Peyer's patch (tissue), 4 donors: Measurements from ENCODE around the gene MRPL50. TPM values are rescaled to one million over a fixed set of nuclear protein-coding genes. Genes with fewer than 3 reads are reported as not detected.

Source experiments
- DNase-seq, 3 donors: peaks; one replicate each; pipeline ENCODE4 v3.0.0-alpha.2; 2017 to 2019
- H3K27ac ChIP-seq, 4 donors: fragments of 200-600 bp; sonication (generic); one replicate each; pipeline ENCODE4 v1.5.1; 2016 to 2019
- H3K27me3 ChIP-seq, 2 donors: fragments of 200-600 bp; sonication (generic); one replicate each; pipeline ENCODE4 v1.5.1; 2019
- H3K36me3 ChIP-seq, 3 donors: fragments of 200-600 bp; sonication (generic); one replicate each; pipeline ENCODE4 v1.5.1; 2016 to 2019
- H3K4me1 ChIP-seq, 4 donors: fragments of 200-600 bp; sonication (generic); one replicate each; pipeline ENCODE4 v1.5.1; 2016 to 2019
- H3K4me3 ChIP-seq, 4 donors: fragments of 200-600 bp; sonication (generic); 1 replicate in 3 of 4; 2 replicates in 1 of 4; pipeline ENCODE4 v1.5.1; 2016 to 2019; ENCODE audit warnings: mild to moderate bottlenecking in 1 of 4
- H3K9me3 ChIP-seq, 4 donors: fragments of 200-600 bp; sonication (generic); one replicate each; pipeline ENCODE4 v1.5.1; 2016 to 2019; ENCODE audit warnings: mild to moderate bottlenecking in 1 of 4
- CTCF ChIP-seq, 6 experiments: fragments of 450-650 bp in 4 of 6; fragments of 200-600 bp in 2 of 6; sonication (generic) in 1 of 6; IDR thresholded peaks; one replicate each; pipeline ENCODE4 v1.5.1; 2017 to 2019; ENCODE audit warnings: antibody characterized with exemption in 6 of 6, mild to moderate bottlenecking in 3 of 6, moderate library complexity in 1 of 6
- POLR2A ChIP-seq, 2 donors: fragments of 450-650 bp; IDR thresholded peaks; one replicate each; pipeline ENCODE4 v1.5.1; 2017; ENCODE audit warnings: antibody characterized with exemption in 2 of 2, mild to moderate bottlenecking in 2 of 2, moderate library complexity in 2 of 2
- total RNA-seq, 4 donors: library from RNA; depleted of rRNA; stranded (reverse); fragments of >200 nt; gene quantifications; one replicate each; pipeline ENCODE4 v1.1.0, GENCODE V29; 2016

The MRPL50 gene
- total RNA-seq, 4 donors from 2014 or later, result 5.3 to 10.7 (median 8.9) TPM

- H3K9me3 ChIP-seq, result no peaks in the 10 kb centered on the region
- H3K4me1 ChIP-seq, result peaks cover 0 to 4% (median 0%) of the 10 kb centered on the region in 4 donors
- H3K4me3 ChIP-seq, result no peak overlapping the region
- no peak for TF ChIP-seq CTCF (IDR thresholded peaks at IDR 0.05)
- no peak for DNase-seq
- H3K36me3 ChIP-seq, result no peaks in the 10 kb centered on the region
- H3K27me3 ChIP-seq, result no peaks in the 10 kb centered on the region
- no peak overlapping the region for H3K27ac ChIP-seq
These were observed 37.8 kb downstream of the MRPL50 start for GRCh38 chr9:101360647-101361046.

- Histone ChIP-seq H3K4me1 (peaks cover 0 to 10% (median 0%) of the 10 kb centered on the region in 4 donors), H3K9me3 (no peaks in the 10 kb centered on the region), H3K27me3 (no peaks in the 10 kb centered on the region), H3K4me3 (no peak overlapping the region), H3K27ac (no peak overlapping the region), H3K36me3 (no peaks in the 10 kb centered on the region)
- no peak for DNase-seq
- no peak for TF ChIP-seq CTCF (IDR thresholded peaks at IDR 0.05)
- no peak for TF ChIP-seq POLR2A (IDR thresholded peaks at IDR 0.05)
These were observed 38.7 kb downstream of the MRPL50 start for GRCh38 chr9:101359679-101360078.

GRCh38 chr9:101356619-101357018 is 41.8 kb downstream of the MRPL50 start:
- H3K4me1 ChIP-seq, result peaks cover 0 to 27% (median 1%) of the 10 kb centered on the region in 4 donors
- TF ChIP-seq CTCF (IDR thresholded peaks at IDR 0.05), result no peak
- no peak for TF ChIP-seq POLR2A (IDR thresholded peaks at IDR 0.05)

GRCh38 chr9:101354765-101355708 is 43.4 kb downstream of the MRPL50 start:
- no peaks in the 10 kb centered on the region for H3K27me3 ChIP-seq
- DNase-seq, result peak in 2 of 3 donors; percentile 57 to 58
- H3K4me3 ChIP-seq, result no peak overlapping the region
- H3K4me1 ChIP-seq, result peaks cover 0 to 27% (median 1%) of the 10 kb centered on the region in 4 donors
- H3K36me3 ChIP-seq, result no peaks in the 10 kb centered on the region
- TF ChIP-seq POLR2A (IDR thresholded peaks at IDR 0.05) (no peak), CTCF (IDR thresholded peaks at IDR 0.05) (no peak)
- no peaks in the 10 kb centered on the region for H3K9me3 ChIP-seq
- peak overlapping the region in 3 of 4 donors; percentile 55 to 84 (median 78) for H3K27ac ChIP-seq

More at GRCh38 chr9:101356619-101357018, 41.8 kb downstream of the MRPL50 start:
- H3K27ac ChIP-seq, result no peak overlapping the region
- H3K27me3 ChIP-seq, result no peaks in the 10 kb centered on the region
- no peak overlapping the region for H3K4me3 ChIP-seq
- no peaks in the 10 kb centered on the region for H3K36me3 ChIP-seq
- DNase-seq, result no peak
- no peaks in the 10 kb centered on the region for H3K9me3 ChIP-seq

- no peak for DNase-seq
- Histone ChIP-seq H3K36me3 (no peaks in the 10 kb centered on the region), H3K4me1 (peaks cover 0 to 27% (median 1%) of the 10 kb centered on the region in 4 donors), H3K4me3 (no peak overlapping the region), H3K27me3 (no peaks in the 10 kb centered on the region), H3K9me3 (no peaks in the 10 kb centered on the region), H3K27ac (peak overlapping the region in 3 of 4 donors; percentile 55 to 84 (median 78))
- TF ChIP-seq POLR2A (IDR thresholded peaks at IDR 0.05), result no peak
- no peak for TF ChIP-seq CTCF (IDR thresholded peaks at IDR 0.05)
These were observed 44.2 kb downstream of the MRPL50 start for GRCh38 chr9:101354143-101354764.
